GM12865 (cell line): ENCODE data around the gene MAIP1.

Experiments used
- DNase-seq: peaks from one replicate; pipeline ENCODE4 v3.0.0; 2010; ENCODE audit warnings: low read depth
- H3K4me3 ChIP-seq: 2 replicates; pipeline ENCODE4 v1.5.1; 2011; ENCODE audit warnings: mild to moderate bottlenecking, low read depth, low read length, control low read depth
- CTCF ChIP-seq: IDR thresholded peaks from 2 replicates; pipeline ENCODE4 v1.5.1; 2011; ENCODE audit warnings: low read length, control low read depth, low read depth, inconsistent platforms; ENCODE audit not compliant: insufficient read depth; ENCODE audit errors: missing control alignments

The MAIP1 gene

GRCh38 chr2:199985625-199986207 is 30.3 kb downstream of the MAIP1 start:
- peak; percentile 56 for TF ChIP-seq CTCF
- H3K4me3 ChIP-seq, result no peak overlapping the region
- peak; percentile 79 for DNase-seq

GRCh38 chr2:199987586-199987985 is 32.2 kb downstream of the MAIP1 start:
- no peak for DNase-seq
- no peak overlapping the region for H3K4me3 ChIP-seq
- TF ChIP-seq CTCF, result no peak

GRCh38 chr2:199988151-199988550 is 32.8 kb downstream of the MAIP1 start:
- TF ChIP-seq CTCF, result no peak
- H3K4me3 ChIP-seq, result no peak overlapping the region
- peak; percentile 29 for DNase-seq

- no peak for DNase-seq
- H3K4me3 ChIP-seq, result no peak overlapping the region
- no peak for TF ChIP-seq CTCF
These were observed 34.4 kb downstream of the MAIP1 start for GRCh38 chr2:199989822-199990221.

- no peak for DNase-seq
- H3K4me3 ChIP-seq, result no peak overlapping the region
- TF ChIP-seq CTCF, result no peak
These were observed 36.3 kb downstream of the MAIP1 start for GRCh38 chr2:199991691-199992090.

GRCh38 chr2:199992296-199992695 is 36.9 kb downstream of the MAIP1 start:
- no peak overlapping the region for H3K4me3 ChIP-seq
- no peak for DNase-seq
- TF ChIP-seq CTCF, result no peak

GRCh38 chr2:199994371-199994770 is 39.0 kb downstream of the MAIP1 start:
- no peak for DNase-seq
- H3K4me3 ChIP-seq, result no peak overlapping the region
- no peak for TF ChIP-seq CTCF
